Stimulated activated CD8-positive, alpha-beta memory T cell treated with anti-CD3 and anti-CD28 coated beads, Interleukin-7, amount 100 ng/mL, for 48 hours (primary cell): Measurements from ENCODE around the gene EML1.

Experiments used
- DNase-seq, 2 donors: peaks; one replicate each; pipeline ENCODE4 v3.0.0-alpha.2; 2020; ENCODE audit warnings: low read depth in 1 of 2; ENCODE audit errors: extremely low read depth in 1 of 2

EML1 gene

GRCh38 chr14:99862136-99862535, 68.9 kb downstream of the EML1 start:
- DNase-seq = no peak

GRCh38 chr14:99863059-99863458, 69.8 kb downstream of the EML1 start:
- DNase-seq = no peak

GRCh38 chr14:99865408-99865807, 72.2 kb downstream of the EML1 start:
- DNase-seq = no peak

GRCh38 chr14:99870617-99871016, 77.4 kb downstream of the EML1 start:
- no peak for DNase-seq

GRCh38 chr14:99871771-99872170, 78.6 kb downstream of the EML1 start:
- no peak for DNase-seq

GRCh38 chr14:99872786-99873440, 79.7 kb downstream of the EML1 start:
- no peak for DNase-seq

GRCh38 chr14:99873653-99874052, 80.4 kb downstream of the EML1 start:
- DNase-seq = no peak

GRCh38 chr14:99874306-99874705, 81.1 kb downstream of the EML1 start:
- no peak for DNase-seq

- no peak for DNase-seq
These were observed 82.2 kb downstream of the EML1 start for GRCh38 chr14:99875421-99875820.

- no peak for DNase-seq
These were observed 82.6 kb downstream of the EML1 start for GRCh38 chr14:99875836-99876235.

- no peak for DNase-seq
These were observed 83.2 kb downstream of the EML1 start for GRCh38 chr14:99876406-99876805.

- no peak for DNase-seq
These were observed 85.3 kb downstream of the EML1 start for GRCh38 chr14:99878563-99878962.

GRCh38 chr14:99879401-99880295, 86.4 kb downstream of the EML1 start:
- no peak for DNase-seq

- no peak for DNase-seq
These were observed 87.6 kb downstream of the EML1 start for GRCh38 chr14:99880651-99881420.

GRCh38 chr14:99883866-99884650, 90.8 kb downstream of the EML1 start:
- DNase-seq = no peak

- no peak for DNase-seq
These were observed 91.8 kb downstream of the EML1 start for GRCh38 chr14:99884834-99885648.

GRCh38 chr14:99885649-99885958, 92.4 kb downstream of the EML1 start:
- DNase-seq = no peak

GRCh38 chr14:99887407-99887806, 94.2 kb downstream of the EML1 start:
- no peak for DNase-seq

- no peak for DNase-seq
These were observed 94.9 kb downstream of the EML1 start for GRCh38 chr14:99888149-99888548.

GRCh38 chr14:99889268-99889667, 96.1 kb downstream of the EML1 start:
- no peak for DNase-seq
